CD4-positive, alpha-beta T cell treated with Interleukin-21 for 1 hour (primary cell): ENCODE measurements around the gene SNRK.

Experiments
- DNase-seq: peaks from one replicate; pipeline ENCODE4 v3.0.0-alpha.2; 2020

Gene SNRK

GRCh38 chr3:43378066-43378935 is 92.0 kb downstream of the SNRK start:
- DNase-seq = peak; percentile 79

- no peak for DNase-seq
Observed at GRCh38 chr3:43379343-43379742, 93.0 kb downstream of the SNRK start.

DNA sequence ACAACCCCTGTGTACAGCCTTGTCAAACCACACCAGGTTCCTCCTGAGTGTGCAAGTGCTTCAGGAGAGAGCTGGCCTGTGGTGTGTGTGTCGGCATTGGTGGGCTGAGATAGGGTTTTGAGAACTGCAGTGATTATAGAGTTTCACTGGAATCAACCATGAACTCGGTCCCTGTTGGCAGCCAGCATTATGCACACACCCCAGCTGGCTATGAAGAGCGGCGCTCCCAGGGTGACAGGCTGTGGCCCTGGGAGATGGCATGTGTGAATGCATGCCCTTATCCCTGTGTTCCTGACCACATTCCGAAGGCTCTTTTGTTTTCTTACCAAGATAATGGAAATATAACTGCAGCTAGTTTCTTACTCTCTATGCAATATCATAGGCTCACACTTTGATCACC is 101.8 kb downstream of the SNRK start:
- no peak for DNase-seq

- DNase-seq = peak; percentile 9
Observed at GRCh38 chr3:43388915-43389314, 102.6 kb downstream of the SNRK start.

- peak; percentile 86 for DNase-seq
Observed at GRCh38 chr3:43389388-43390254, 103.3 kb downstream of the SNRK start.

DNA sequence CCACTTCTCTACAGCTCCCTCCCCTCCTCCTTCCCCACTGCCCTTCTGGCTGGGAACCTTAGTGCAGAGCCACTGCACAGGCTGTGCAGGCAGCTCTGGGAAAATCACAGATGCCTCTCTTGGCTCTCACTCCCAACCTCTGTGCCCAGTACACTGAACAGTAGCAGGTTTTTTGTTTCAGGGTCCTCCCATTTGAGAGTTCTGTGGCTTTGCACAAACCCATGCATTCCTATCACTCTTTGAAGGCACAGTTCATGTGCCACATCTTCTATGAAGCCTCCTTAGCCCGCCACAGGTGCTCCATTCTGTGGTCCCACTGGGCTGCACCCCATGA is 103.9 kb downstream of the SNRK start:
- DNase-seq = peak; percentile 8

DNA sequence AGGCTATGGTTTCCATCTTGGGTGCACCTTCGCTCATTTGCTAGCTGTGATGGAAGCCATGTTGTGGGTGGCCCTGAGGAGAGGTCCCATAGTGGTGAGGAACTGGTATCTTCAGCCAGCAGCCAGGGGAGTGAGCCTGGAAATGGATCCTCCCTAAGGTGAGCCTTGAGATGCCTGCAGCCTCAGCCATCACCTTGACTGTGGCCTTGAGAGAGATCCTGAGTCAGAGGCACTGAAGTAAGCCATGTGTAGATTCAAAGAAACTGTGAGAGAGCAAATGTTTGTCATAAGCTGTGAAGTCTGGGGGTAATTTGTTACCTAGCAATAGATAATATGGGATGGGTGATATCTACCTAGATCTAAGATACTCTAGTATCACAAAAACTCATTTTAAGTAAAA is 105.3 kb downstream of the SNRK start:
- no peak for DNase-seq

DNA sequence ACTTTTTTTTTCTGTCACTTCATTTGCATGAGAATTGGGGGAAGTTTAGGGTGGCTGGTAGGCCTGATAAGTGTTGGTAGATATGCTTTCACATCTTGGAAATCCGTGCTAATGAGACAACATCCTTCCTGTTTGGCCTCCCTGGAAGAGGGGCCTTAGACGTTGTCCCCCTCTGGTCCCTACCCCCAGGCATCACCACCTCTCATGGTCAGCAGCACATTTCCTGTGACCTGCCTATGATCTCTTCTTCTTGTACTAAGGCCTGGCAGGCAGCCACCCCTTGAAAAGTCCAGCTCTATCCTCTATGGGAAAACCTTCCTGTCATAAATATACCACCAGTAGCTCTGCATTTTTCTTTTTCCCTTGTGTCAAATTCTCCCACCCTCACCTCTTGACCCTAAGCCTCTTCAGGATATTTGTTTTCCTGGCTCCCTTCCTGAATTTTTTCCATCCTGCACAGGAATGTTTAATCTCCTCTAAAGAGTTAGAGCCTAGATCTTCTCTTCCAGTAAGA is 107.8 kb downstream of the SNRK start:
- DNase-seq = no peak

DNA sequence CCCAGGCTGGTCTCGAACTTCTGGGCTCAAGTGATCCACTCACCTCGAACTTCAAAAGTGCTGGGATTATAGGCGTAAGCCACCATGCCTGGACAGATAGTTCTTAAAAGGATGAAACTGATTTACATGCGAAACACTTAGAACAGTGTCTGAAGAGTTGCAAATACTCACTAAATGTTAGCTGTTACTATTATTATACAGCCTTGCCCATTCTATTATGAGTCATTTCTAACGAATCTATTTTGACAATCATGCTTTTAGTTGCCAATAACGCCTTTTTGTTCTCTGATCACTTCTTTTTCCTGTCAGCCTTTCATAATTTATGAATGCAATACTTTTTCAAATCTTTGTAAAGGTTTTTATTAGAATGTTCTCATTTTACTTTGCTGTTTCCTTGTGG is 112.7 kb downstream of the SNRK start:
- DNase-seq = no peak

DNA sequence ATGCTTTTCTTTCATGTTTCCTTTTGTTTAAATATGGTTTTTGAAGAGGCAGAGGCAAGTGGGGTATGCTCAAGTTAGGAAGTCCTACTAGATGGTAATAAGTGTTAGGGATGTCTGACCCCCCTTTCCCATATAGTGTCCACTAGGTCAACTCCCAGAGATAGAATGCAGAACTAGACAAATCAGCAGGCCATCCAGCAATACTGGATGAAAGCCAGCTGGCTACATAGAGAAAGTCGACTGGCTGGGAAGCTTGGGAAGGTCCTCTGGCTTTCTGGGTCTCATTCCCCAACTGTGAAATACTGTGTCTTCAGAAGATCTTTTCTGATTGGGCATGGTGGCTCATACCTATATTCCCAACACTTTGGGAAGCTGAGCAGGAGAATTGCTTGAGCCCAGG is 113.8 kb downstream of the SNRK start:
- no peak for DNase-seq
